HUES48 (cell line): Measurements from ENCODE around the gene CREG2.

Source experiments
- H3K27ac ChIP-seq: one replicate; pipeline ENCODE4 v1.7.0; 2013; ENCODE audit warnings: low read depth, low read length, inconsistent platforms
- H3K27me3 ChIP-seq: 2 replicates; pipeline ENCODE4 v1.6.1; 2013; ENCODE audit warnings: mild to moderate bottlenecking, low read length; ENCODE audit not compliant: control insufficient read depth, insufficient read depth
- H3K36me3 ChIP-seq: 2 replicates; pipeline ENCODE4 v1.6.1; 2013; ENCODE audit warnings: low read length; ENCODE audit not compliant: control insufficient read depth, insufficient read depth
- H3K4me1 ChIP-seq: 2 replicates; pipeline ENCODE4 v1.6.1; 2013; ENCODE audit warnings: mild to moderate bottlenecking, low read length; ENCODE audit not compliant: control insufficient read depth, insufficient read depth
- H3K4me3 ChIP-seq: 2 replicates; pipeline ENCODE4 v1.5.1; 2013; ENCODE audit warnings: mild to moderate bottlenecking, low read depth, low read length
- H3K9ac ChIP-seq: 2 replicates; pipeline ENCODE4 v1.6.1; 2013; ENCODE audit warnings: mild to moderate bottlenecking, low read depth, low read length, moderate library complexity
- H3K9me3 ChIP-seq: 2 replicates; pipeline ENCODE4 v1.6.1; 2013; ENCODE audit warnings: low read length; ENCODE audit not compliant: control insufficient read depth, insufficient read depth

The CREG2 gene

GRCh38 chr2:101396316-101396717, 9.0 kb upstream of the CREG2 start:
- Histone ChIP-seq H3K9ac (no peak overlapping the region), H3K4me3 (no peak overlapping the region), H3K27me3 (no peaks in the 10 kb centered on the region)

GRCh38 chr2:101395545-101396315, 8.4 kb upstream of the CREG2 start:
- Histone ChIP-seq H3K27me3 (no peaks in the 10 kb centered on the region), H3K9me3 (no peaks in the 10 kb centered on the region), H3K4me1 (peaks cover 4% of the 10 kb centered on the region), H3K36me3 (no peaks in the 10 kb centered on the region), H3K4me3 (no peak overlapping the region), H3K27ac (no peak overlapping the region), H3K9ac (no peak overlapping the region)

More at GRCh38 chr2:101396316-101396717, 9.0 kb upstream of the CREG2 start:
- H3K9me3 ChIP-seq: no peaks in the 10 kb centered on the region
- H3K27ac ChIP-seq: no peak overlapping the region
- H3K4me1 ChIP-seq: peaks cover 4% of the 10 kb centered on the region
- no peaks in the 10 kb centered on the region for H3K36me3 ChIP-seq

- no peaks in the 10 kb centered on the region for H3K36me3 ChIP-seq
- peak overlapping the region; percentile 20 for H3K27ac ChIP-seq
- no peak overlapping the region for H3K4me3 ChIP-seq
- peaks cover 44% of the 10 kb centered on the region for H3K27me3 ChIP-seq
- no peak overlapping the region for H3K9ac ChIP-seq
- no peaks in the 10 kb centered on the region for H3K9me3 ChIP-seq
- H3K4me1 ChIP-seq: peaks cover 7% of the 10 kb centered on the region; the same call in 1 of the 2 replicates
These were observed 929 bp upstream of the CREG2 start for GRCh38 chr2:101388232-101388631.

GRCh38 chr2:101386599-101387150, 628 bp downstream of the CREG2 start:
- Histone ChIP-seq H3K36me3 (no peaks in the 10 kb centered on the region), H3K27me3 (peaks cover 44% of the 10 kb centered on the region), H3K27ac (no peak overlapping the region), H3K4me1 (peaks cover 7% of the 10 kb centered on the region; the same call in 1 of the 2 replicates), H3K4me3 (peak overlapping the region; percentile 83), H3K9ac (0 out of 2 replicates have a peak overlapping the region, but pooled peaks have one; percentile 12), H3K9me3 (no peaks in the 10 kb centered on the region)

- Histone ChIP-seq H3K4me3 (no peak overlapping the region), H3K9me3 (no peaks in the 10 kb centered on the region)
These were observed 4.2 kb downstream of the CREG2 start for GRCh38 chr2:101383016-101383541.

GRCh38 chr2:101382442-101382841, 4.9 kb downstream of the CREG2 start:
- Histone ChIP-seq H3K9me3 (no peaks in the 10 kb centered on the region), H3K36me3 (no peaks in the 10 kb centered on the region), H3K4me3 (no peak overlapping the region), H3K9ac (no peak overlapping the region), H3K4me1 (peaks cover 7% of the 10 kb centered on the region; the same call in 1 of the 2 replicates), H3K27ac (no peak overlapping the region), H3K27me3 (peaks cover 31% of the 10 kb centered on the region)

More at GRCh38 chr2:101383016-101383541, 4.2 kb downstream of the CREG2 start:
- Histone ChIP-seq H3K9ac (no peak overlapping the region), H3K27me3 (peaks cover 38% of the 10 kb centered on the region), H3K36me3 (no peaks in the 10 kb centered on the region), H3K4me1 (peaks cover 7% of the 10 kb centered on the region; the same call in 1 of the 2 replicates), H3K27ac (no peak overlapping the region)

GRCh38 chr2:101380376-101380775, 6.9 kb downstream of the CREG2 start:
- Histone ChIP-seq H3K9me3 (no peaks in the 10 kb centered on the region), H3K4me3 (no peak overlapping the region), H3K4me1 (no peaks in the 10 kb centered on the region; the same call in 1 of the 2 replicates), H3K36me3 (no peaks in the 10 kb centered on the region), H3K9ac (no peak overlapping the region), H3K27ac (no peak overlapping the region), H3K27me3 (peaks cover 11% of the 10 kb centered on the region)

- H3K4me1 ChIP-seq: no peaks in the 10 kb centered on the region; the same call in 1 of the 2 replicates
- no peak overlapping the region for H3K4me3 ChIP-seq
- no peaks in the 10 kb centered on the region for H3K36me3 ChIP-seq
- no peaks in the 10 kb centered on the region for H3K9me3 ChIP-seq
- H3K9ac ChIP-seq: no peak overlapping the region
- H3K27ac ChIP-seq: no peak overlapping the region
- H3K27me3 ChIP-seq: no peaks in the 10 kb centered on the region
These were observed 8.2 kb downstream of the CREG2 start for GRCh38 chr2:101379091-101379490.

GRCh38 chr2:101375653-101376052, 11.7 kb downstream of the CREG2 start:
- H3K9me3 ChIP-seq: no peaks in the 10 kb centered on the region
- no peak overlapping the region for H3K27ac ChIP-seq
- H3K9ac ChIP-seq: no peak overlapping the region
- no peaks in the 10 kb centered on the region for H3K36me3 ChIP-seq
- peaks cover 3% of the 10 kb centered on the region; the same call in 1 of the 2 replicates for H3K4me1 ChIP-seq
- no peaks in the 10 kb centered on the region for H3K27me3 ChIP-seq
- H3K4me3 ChIP-seq: no peak overlapping the region

GRCh38 chr2:101374821-101375561, 12.3 kb downstream of the CREG2 start:
- H3K9me3 ChIP-seq: no peaks in the 10 kb centered on the region
- no peaks in the 10 kb centered on the region for H3K36me3 ChIP-seq
- no peak overlapping the region for H3K9ac ChIP-seq
- no peak overlapping the region for H3K4me3 ChIP-seq
- H3K27me3 ChIP-seq: no peaks in the 10 kb centered on the region
- H3K4me1 ChIP-seq: peaks cover 3% of the 10 kb centered on the region; the same call in 1 of the 2 replicates
- H3K27ac ChIP-seq: no peak overlapping the region
